ENCODE data around the gene MR1. TPM values are rescaled to one million over a fixed set of nuclear protein-coding genes. Genes with fewer than 3 reads are reported as not detected.

MR1 gene
- total RNA-seq, 2 donors from 2014 or later = 19.6 to 30.0 TPM

- peaks cover 8 to 29% of the 10 kb centered on the region in 2 donors for H3K4me1 ChIP-seq (ENCODE audit: control insufficient read depth in 1 of 2, low read depth in 2 of 2)
- ATAC-seq (ENCODE audit: insufficient number of reproducible peaks, low FRiP score, low read depth) = peak; percentile 1
- H3K27me3 ChIP-seq (replicated peaks; ENCODE audit: insufficient read depth) = no peaks in the 10 kb centered on the region
- H3K4me3 ChIP-seq = peak overlapping the region; percentile 98
- no peak for TF ChIP-seq CTCF (IDR thresholded peaks at IDR 0.05)
- H3K9me3 ChIP-seq = no peaks in the 10 kb centered on the region
- no peak for DNase-seq (ENCODE audit: low spot score)
- peak overlapping the region; percentile 55 to 80 for H3K27ac ChIP-seq
- no peaks in the 10 kb centered on the region for H3K36me3 ChIP-seq
These were observed 70.4 kb downstream of the MR1 start for GRCh38 chr1:181104042-181104789.

- H3K4me3 ChIP-seq = peak overlapping the region; percentile 98
- TF ChIP-seq CTCF (IDR thresholded peaks at IDR 0.05) = peak; percentile 44
- peak overlapping the region; percentile 55 to 80 for H3K27ac ChIP-seq
- H3K4me1 ChIP-seq (ENCODE audit: control insufficient read depth in 1 of 2, low read depth in 2 of 2) = peaks cover 5 to 23% of the 10 kb centered on the region in 2 donors
- DNase-seq (ENCODE audit: low spot score) = no peak
- H3K36me3 ChIP-seq = no peaks in the 10 kb centered on the region
- H3K27me3 ChIP-seq (replicated peaks; ENCODE audit: insufficient read depth) = no peaks in the 10 kb centered on the region
- no peak for ATAC-seq (ENCODE audit: insufficient number of reproducible peaks, low FRiP score, low read depth)
- H3K9me3 ChIP-seq = no peaks in the 10 kb centered on the region
These were observed 71.0 kb downstream of the MR1 start for GRCh38 chr1:181104790-181105133.

GRCh38 chr1:181105134-181106021 is 71.6 kb downstream of the MR1 start:
- Histone ChIP-seq H3K36me3 (no peaks in the 10 kb centered on the region), H3K9me3 (no peaks in the 10 kb centered on the region), H3K27ac (peak overlapping the region; percentile 55 to 80), H3K27me3 (replicated peaks; ENCODE audit: insufficient read depth) (no peaks in the 10 kb centered on the region), H3K4me3 (peak overlapping the region; percentile 98), H3K4me1 (ENCODE audit: control insufficient read depth in 1 of 2, low read depth in 2 of 2) (peaks cover 5 to 17% of the 10 kb centered on the region in 2 donors)
- TF ChIP-seq CTCF (IDR thresholded peaks at IDR 0.05) = no peak
- DNase-seq (ENCODE audit: low spot score) = peak; percentile 86
- ATAC-seq (ENCODE audit: insufficient number of reproducible peaks, low FRiP score, low read depth) = peak; percentile 74

GRCh38 chr1:181106022-181106312 is 72.2 kb downstream of the MR1 start:
- Histone ChIP-seq H3K36me3 (no peaks in the 10 kb centered on the region), H3K4me1 (ENCODE audit: control insufficient read depth in 1 of 2, low read depth in 2 of 2) (peaks cover 5 to 17% of the 10 kb centered on the region in 2 donors), H3K9me3 (no peaks in the 10 kb centered on the region), H3K27ac (peak overlapping the region; percentile 25 to 53), H3K4me3 (peak overlapping the region; percentile 98), H3K27me3 (replicated peaks; ENCODE audit: insufficient read depth) (no peaks in the 10 kb centered on the region)
- DNase-seq (ENCODE audit: low spot score) (no peak), ATAC-seq (ENCODE audit: insufficient number of reproducible peaks, low FRiP score, low read depth) (no peak)
- TF ChIP-seq CTCF (IDR thresholded peaks at IDR 0.05) = no peak

- Histone ChIP-seq H3K27me3 (replicated peaks; ENCODE audit: insufficient read depth) (no peaks in the 10 kb centered on the region), H3K27ac (peak overlapping the region in 1 of 2 donors; percentile 53), H3K36me3 (no peaks in the 10 kb centered on the region), H3K4me3 (no peak overlapping the region), H3K4me1 (ENCODE audit: control insufficient read depth in 1 of 2, low read depth in 2 of 2) (peaks cover 5 to 18% of the 10 kb centered on the region in 2 donors), H3K9me3 (no peaks in the 10 kb centered on the region)
- DNase-seq (ENCODE audit: low spot score) = no peak
- ATAC-seq (ENCODE audit: insufficient number of reproducible peaks, low FRiP score, low read depth) = no peak
- TF ChIP-seq CTCF (IDR thresholded peaks at IDR 0.05) = no peak
These were observed 72.7 kb downstream of the MR1 start for GRCh38 chr1:181106479-181106878.

All from thoracic aorta (tissue), 2 donors.